ENCODE data around the gene STK24. TPM values are rescaled to one million over a fixed set of nuclear protein-coding genes. Genes with fewer than 3 reads are reported as not detected.

STK24 gene
- total and polyA plus RNA-seq, 2 donors (not counting 1 experiment from before 2014, with no cell fraction given): 53.2 to 73.1 TPM

DNA sequence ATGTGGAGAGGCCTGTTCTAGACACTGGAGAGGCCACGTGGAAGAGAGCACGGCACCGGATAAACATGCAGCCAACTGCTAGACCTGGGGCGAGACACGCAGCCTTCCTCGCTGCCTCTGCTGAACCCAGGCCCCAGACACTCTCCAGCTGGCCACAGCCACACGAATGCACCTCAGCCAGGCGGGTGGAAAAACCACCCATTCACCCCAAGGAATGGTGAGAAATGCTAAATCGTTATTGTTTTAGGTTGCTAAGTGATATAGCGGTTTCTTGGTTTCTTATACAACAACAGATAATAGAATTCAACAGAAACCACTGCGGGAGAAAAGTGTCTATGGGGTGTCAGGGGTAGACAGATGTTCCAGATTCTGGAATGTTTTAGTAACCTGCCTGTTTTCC lies 52.5 kb downstream of the STK24 start:
- H3K9ac ChIP-seq (ENCODE audit: insufficient read depth, low read length): no peak overlapping the region
- peaks cover 99% of the 10 kb centered on the region for H3K79me2 ChIP-seq (ENCODE audit: control insufficient read depth, insufficient read depth, low read length)
- H3K4me2 ChIP-seq (ENCODE audit: extremely low read depth, insufficient read depth, low read length): no peak overlapping the region
- peaks cover 5% of the 10 kb centered on the region for H4K20me1 ChIP-seq (ENCODE audit: control insufficient read depth, extremely low read depth, insufficient read depth, low read length)
- H3K27me3 ChIP-seq (ENCODE audit: control insufficient read depth, insufficient read depth, low read length): no peaks in the 10 kb centered on the region
- H3K27ac ChIP-seq (ENCODE audit: insufficient read depth, low read length): no peak overlapping the region
- no peak overlapping the region for H2AFZ ChIP-seq (ENCODE audit: low read length)
- TF ChIP-seq, protein P1, sequence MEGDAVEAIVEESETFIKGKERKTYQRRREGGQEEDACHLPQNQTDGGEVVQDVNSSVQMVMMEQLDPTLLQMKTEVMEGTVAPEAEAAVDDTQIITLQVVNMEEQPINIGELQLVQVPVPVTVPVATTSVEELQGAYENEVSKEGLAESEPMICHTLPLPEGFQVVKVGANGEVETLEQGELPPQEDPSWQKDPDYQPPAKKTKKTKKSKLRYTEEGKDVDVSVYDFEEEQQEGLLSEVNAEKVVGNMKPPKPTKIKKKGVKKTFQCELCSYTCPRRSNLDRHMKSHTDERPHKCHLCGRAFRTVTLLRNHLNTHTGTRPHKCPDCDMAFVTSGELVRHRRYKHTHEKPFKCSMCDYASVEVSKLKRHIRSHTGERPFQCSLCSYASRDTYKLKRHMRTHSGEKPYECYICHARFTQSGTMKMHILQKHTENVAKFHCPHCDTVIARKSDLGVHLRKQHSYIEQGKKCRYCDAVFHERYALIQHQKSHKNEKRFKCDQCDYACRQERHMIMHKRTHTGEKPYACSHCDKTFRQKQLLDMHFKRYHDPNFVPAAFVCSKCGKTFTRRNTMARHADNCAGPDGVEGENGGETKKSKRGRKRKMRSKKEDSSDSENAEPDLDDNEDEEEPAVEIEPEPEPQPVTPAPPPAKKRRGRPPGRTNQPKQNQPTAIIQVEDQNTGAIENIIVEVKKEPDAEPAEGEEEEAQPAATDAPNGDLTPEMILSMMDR (conservative IDR thresholded peaks at IDR 0.05 in 1 of 2, IDR thresholded peaks at IDR 0.05 in 1 of 2; ENCODE audit: low read depth in 1 of 2, low read length in 2 of 2): no peak
- no peak for TF ChIP-seq EZH2 (IDR thresholded peaks at IDR 0.05; ENCODE audit: low read length, missing control alignments)
- no peak overlapping the region for H3K4me3 ChIP-seq (replicated peaks in 1 of 4; ENCODE audit: control extremely low read depth in 1 of 4, insufficient read depth in 1 of 4, low read depth in 3 of 4, low read length in 4 of 4)
- DNase-seq (ENCODE audit: low read depth in 2 of 2): no peak
- H3K9me3 ChIP-seq (ENCODE audit: control insufficient read depth, insufficient read depth, low read depth, low read length): no peaks in the 10 kb centered on the region
- peaks cover 10% of the 10 kb centered on the region for H3K4me1 ChIP-seq (ENCODE audit: control insufficient read depth, extremely low read depth, insufficient read depth, low read length)
- no peaks in the 10 kb centered on the region for H3K36me3 ChIP-seq (ENCODE audit: control insufficient read depth, insufficient read depth, low read length)

DNA sequence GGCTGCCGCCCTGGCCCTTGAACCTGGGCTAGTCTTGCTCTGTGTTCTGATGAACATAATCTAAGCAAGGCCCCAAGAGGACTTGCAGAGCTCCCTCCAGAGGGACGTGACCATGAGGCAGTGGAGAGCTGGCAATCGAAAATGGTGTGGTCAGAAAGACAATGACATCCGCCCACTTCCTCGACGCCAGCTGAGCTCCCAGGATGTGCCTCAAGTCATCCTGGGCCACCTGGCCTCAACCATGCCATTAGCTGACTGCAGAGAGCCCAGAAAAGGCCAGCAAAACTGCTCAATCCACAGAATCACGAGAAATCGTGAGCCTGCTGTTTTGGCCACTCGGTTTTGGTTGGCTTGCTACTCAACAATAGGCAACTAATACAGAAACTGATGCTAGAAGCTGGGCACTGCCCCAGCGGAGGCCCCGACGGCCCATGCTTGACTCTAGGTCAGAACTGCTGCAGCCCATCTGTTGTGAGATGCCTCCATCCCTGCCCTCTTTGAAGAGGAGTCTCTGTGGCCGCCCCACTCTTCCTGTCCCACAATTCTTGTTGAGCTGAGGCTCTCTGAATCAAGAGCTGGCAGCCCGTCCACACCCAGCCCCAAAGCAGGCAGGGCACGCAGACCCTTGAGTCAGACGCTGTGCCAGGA lies 53.3 kb downstream of the STK24 start:
- H4K20me1 ChIP-seq (ENCODE audit: control insufficient read depth, extremely low read depth, insufficient read depth, low read length): peaks cover 2% of the 10 kb centered on the region

DNA sequence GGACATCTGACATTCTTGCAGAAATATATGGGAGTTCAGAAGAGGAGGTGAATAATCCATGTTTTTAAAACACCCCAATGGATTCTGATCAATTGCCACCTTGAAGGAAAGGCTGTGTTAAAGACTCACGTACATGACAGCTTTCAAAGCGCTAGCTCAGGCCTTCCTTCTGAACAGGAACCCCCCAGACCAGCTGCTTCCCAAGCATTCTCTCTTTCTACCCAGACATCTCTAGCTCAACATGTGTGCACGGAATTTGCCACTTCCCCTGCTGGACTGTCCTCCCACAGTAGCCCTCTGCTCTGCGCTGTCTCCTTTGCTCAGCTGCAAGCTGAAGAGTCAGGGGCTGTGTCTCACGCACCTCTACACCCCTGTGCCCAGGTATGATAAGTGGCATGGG lies 54.5 kb downstream of the STK24 start:
- Histone ChIP-seq H3K9ac (ENCODE audit: insufficient read depth, low read length) (no peak overlapping the region), H3K9me3 (ENCODE audit: control insufficient read depth, insufficient read depth, low read depth, low read length) (no peaks in the 10 kb centered on the region), H4K20me1 (ENCODE audit: control insufficient read depth, extremely low read depth, insufficient read depth, low read length) (peaks cover 2% of the 10 kb centered on the region), H3K27ac (ENCODE audit: insufficient read depth, low read length) (no peak overlapping the region), H3K79me2 (ENCODE audit: control insufficient read depth, insufficient read depth, low read length) (peaks cover 89% of the 10 kb centered on the region), H2AFZ (ENCODE audit: low read length) (no peak overlapping the region), H3K4me1 (ENCODE audit: control insufficient read depth, extremely low read depth, insufficient read depth, low read length) (peaks cover 5% of the 10 kb centered on the region), H3K27me3 (ENCODE audit: control insufficient read depth, insufficient read depth, low read length) (no peaks in the 10 kb centered on the region), H3K36me3 (ENCODE audit: control insufficient read depth, insufficient read depth, low read length) (no peaks in the 10 kb centered on the region), H3K4me2 (ENCODE audit: extremely low read depth, insufficient read depth, low read length) (no peak overlapping the region), H3K4me3 (replicated peaks in 1 of 4; ENCODE audit: control extremely low read depth in 1 of 4, insufficient read depth in 1 of 4, low read depth in 3 of 4, low read length in 4 of 4) (no peak overlapping the region)
- TF ChIP-seq EZH2 (IDR thresholded peaks at IDR 0.05; ENCODE audit: low read length, missing control alignments): no peak
- TF ChIP-seq, protein P1 (conservative IDR thresholded peaks at IDR 0.05 in 1 of 2, IDR thresholded peaks at IDR 0.05 in 1 of 2; ENCODE audit: low read depth in 1 of 2, low read length in 2 of 2): no peak
- DNase-seq (ENCODE audit: low read depth in 2 of 2): no peak

More for the DNA sequence above, 53.3 kb downstream of the STK24 start:
- Histone ChIP-seq H3K79me2 (ENCODE audit: control insufficient read depth, insufficient read depth, low read length) (peaks cover 95% of the 10 kb centered on the region), H3K4me1 (ENCODE audit: control insufficient read depth, extremely low read depth, insufficient read depth, low read length) (peaks cover 5% of the 10 kb centered on the region), H3K4me2 (ENCODE audit: extremely low read depth, insufficient read depth, low read length) (no peak overlapping the region), H3K4me3 (replicated peaks in 1 of 4; ENCODE audit: control extremely low read depth in 1 of 4, insufficient read depth in 1 of 4, low read depth in 3 of 4, low read length in 4 of 4) (no peak overlapping the region), H3K27ac (ENCODE audit: insufficient read depth, low read length) (no peak overlapping the region), H3K9me3 (ENCODE audit: control insufficient read depth, insufficient read depth, low read depth, low read length) (no peaks in the 10 kb centered on the region), H3K9ac (ENCODE audit: insufficient read depth, low read length) (no peak overlapping the region), H3K36me3 (ENCODE audit: control insufficient read depth, insufficient read depth, low read length) (no peaks in the 10 kb centered on the region), H2AFZ (ENCODE audit: low read length) (no peak overlapping the region), H3K27me3 (ENCODE audit: control insufficient read depth, insufficient read depth, low read length) (no peaks in the 10 kb centered on the region)
- TF ChIP-seq, protein P1 (conservative IDR thresholded peaks at IDR 0.05 in 1 of 2, IDR thresholded peaks at IDR 0.05 in 1 of 2; ENCODE audit: low read depth in 1 of 2, low read length in 2 of 2): no peak
- DNase-seq (ENCODE audit: low read depth in 2 of 2): no peak
